ENCODE measurements around the gene CAMK4. TPM values are rescaled to one million over a fixed set of nuclear protein-coding genes. Genes with fewer than 3 reads are reported as not detected.

Gene CAMK4
- total and polyA plus RNA-seq, 2 of the 8 experiments (the other 6 are each of a cell fraction or from before 2014, with no cell fraction given) = 1.8 to 8.3 TPM

- ChIA-PET CTCF (ENCODE audit: partially characterized antibody) (no interaction called here), POLR2A (ENCODE audit: partially characterized antibody) (no interaction called here)
- Histone ChIP-seq H4K91ac (replicated peaks; ENCODE audit: insufficient read length, low read length) (no peak overlapping the region), H3K18ac (ENCODE audit: extremely low read depth, low read length) (no peak overlapping the region), H2BK20ac (ENCODE audit: low read length) (no peak overlapping the region), H2AK5ac (ENCODE audit: low read depth, low read length) (no peak overlapping the region), H4K20me1 (replicated peaks in 1 of 2; ENCODE audit: control insufficient read depth in 1 of 2, insufficient read depth in 2 of 2, low read length in 2 of 2) (no peaks in the 10 kb centered on the region), H2BK15ac (ENCODE audit: low read length) (no peak overlapping the region), H3K36me3 (ENCODE audit: control insufficient read depth in 2 of 4, insufficient read depth in 4 of 4, low read length in 3 of 4) (no peaks in the 10 kb centered on the region), H3K79me2 (ENCODE audit: control insufficient read depth in 1 of 2, insufficient read depth in 2 of 2, low read length in 2 of 2) (no peaks in the 10 kb centered on the region), H3K4me3 (ENCODE audit: extremely low read depth in 1 of 4, insufficient read depth in 2 of 4, low read depth in 3 of 4, low read length in 4 of 4) (no peak overlapping the region), H3K4ac (replicated peaks; ENCODE audit: insufficient read length, low read depth, low read length) (no peak overlapping the region), H2BK12ac (ENCODE audit: low read depth, low read length) (no peak overlapping the region), H3K4me1 (replicated peaks in 1 of 4; ENCODE audit: control insufficient read depth in 3 of 4, insufficient read depth in 4 of 4, low read length in 3 of 4) (no peaks in the 10 kb centered on the region), H3K4me2 (ENCODE audit: insufficient read depth in 1 of 2, low read depth in 2 of 2, low read length in 2 of 2) (no peak overlapping the region), H3K14ac (ENCODE audit: insufficient read length) (no peak overlapping the region), H3K27me3 (replicated peaks in 1 of 4; ENCODE audit: control insufficient read depth in 3 of 4, extremely low read depth in 1 of 4, insufficient read depth in 3 of 4, low read length in 3 of 4) (no peaks in the 10 kb centered on the region), H3K79me1 (ENCODE audit: low read depth, low read length) (no peaks in the 10 kb centered on the region), H4K5ac (ENCODE audit: insufficient read length, low read depth, low read length) (no peak overlapping the region), H2AFZ (ENCODE audit: low read length) (no peak overlapping the region), H3K27ac (ENCODE audit: low read depth, low read length) (no peak overlapping the region), H3K9me3 (ENCODE audit: insufficient read depth in 2 of 2, low read depth in 1 of 2, low read length in 1 of 2) (peaks cover 8 to 9% of the 10 kb centered on the region in 2 experiments; a peak in 3 of 4 replicates), H4K8ac (ENCODE audit: extremely low read depth, insufficient read depth, low read length) (no peak overlapping the region), H2BK5ac (ENCODE audit: low read depth, low read length) (no peak overlapping the region), H3K23me2 (ENCODE audit: low read depth, low read length) (no peaks in the 10 kb centered on the region), H3K56ac (replicated peaks; ENCODE audit: insufficient read length, low read depth, low read length) (no peak overlapping the region), H2BK120ac (replicated peaks; ENCODE audit: low read depth, low read length) (no peak overlapping the region), H3K9ac (replicated peaks in 1 of 4; ENCODE audit: extremely low read depth in 1 of 4, low read depth in 3 of 4, low read length in 3 of 4) (no peak overlapping the region), H3K23ac (ENCODE audit: insufficient read length) (no peak overlapping the region)
- 83% methylated on average over 1 of the region's 1 CpG; no CpG with 5 or more reads in 1 of the 2 experiments for WGBS, 2 experiments (ENCODE audit: extremely low coverage in 1 of 2, insufficient coverage in 1 of 2, insufficient read length in 1 of 2, insufficient replicate concordance in 2 of 2, low coverage in 1 of 2, low lambda C conversion rate in 2 of 2, missing lambda C conversion rate in 1 of 2)
- FAIRE-seq (no peak), DNase-seq (ENCODE audit: low read depth in 1 of 2, low spot score in 2 of 2) (no peak)
- TF ChIP-seq HDAC6 (IDR thresholded peaks at IDR 0.05; ENCODE audit: low read depth, low read length) (no peak), CTCF (IDR thresholded peaks at IDR 0.05; ENCODE audit: control extremely low read depth in 1 of 3, insufficient read depth in 1 of 3, low read depth in 1 of 3, low read length in 3 of 3) (no peak), TBP (IDR thresholded peaks at IDR 0.05; ENCODE audit: low read depth, low read length) (no peak), TCF12 (IDR thresholded peaks at IDR 0.05; ENCODE audit: low read depth, low read length) (no peak), JUND (IDR thresholded peaks at IDR 0.05; ENCODE audit: low read length) (no peak)
Observed at GRCh38 chr5:111411301-111411700, 187.1 kb downstream of the CAMK4 start.

Data from H1 (cell line).